ENCODE measurements around the gene GNA15. TPM values are rescaled to one million over a fixed set of nuclear protein-coding genes. Genes with fewer than 3 reads are reported as not detected.

GNA15 gene
- total RNA-seq, 3 donors from 2014 or later: 1.9 to 6.2 (median 4.3) TPM

DNA sequence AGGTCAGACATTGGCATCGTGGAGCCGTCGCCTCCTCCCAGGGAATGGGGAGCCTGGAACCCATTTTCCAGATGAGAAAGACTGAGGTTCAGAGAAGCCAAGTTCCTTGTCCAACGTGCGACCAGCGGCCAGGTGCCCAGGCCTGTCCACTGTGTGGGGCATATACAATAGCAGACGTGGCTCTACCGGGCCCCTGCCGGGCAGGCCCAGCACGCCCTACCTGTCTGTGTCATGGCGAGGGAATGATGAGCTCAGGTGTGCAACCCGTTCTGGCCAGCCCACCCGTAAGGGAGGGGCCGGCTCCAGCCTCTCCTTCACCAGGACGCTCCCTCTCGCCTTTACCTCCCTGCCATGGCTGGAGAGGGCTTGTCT lies 837 bp downstream of the GNA15 start:
- Histone ChIP-seq H3K4me3 (no peak overlapping the region), H3K9me3 (no peaks in the 10 kb centered on the region), H3K4me1 (ENCODE audit: low read depth) (no peaks in the 10 kb centered on the region), H3K36me3 (ENCODE audit: low read depth) (no peaks in the 10 kb centered on the region)
- TF ChIP-seq, protein P1, sequence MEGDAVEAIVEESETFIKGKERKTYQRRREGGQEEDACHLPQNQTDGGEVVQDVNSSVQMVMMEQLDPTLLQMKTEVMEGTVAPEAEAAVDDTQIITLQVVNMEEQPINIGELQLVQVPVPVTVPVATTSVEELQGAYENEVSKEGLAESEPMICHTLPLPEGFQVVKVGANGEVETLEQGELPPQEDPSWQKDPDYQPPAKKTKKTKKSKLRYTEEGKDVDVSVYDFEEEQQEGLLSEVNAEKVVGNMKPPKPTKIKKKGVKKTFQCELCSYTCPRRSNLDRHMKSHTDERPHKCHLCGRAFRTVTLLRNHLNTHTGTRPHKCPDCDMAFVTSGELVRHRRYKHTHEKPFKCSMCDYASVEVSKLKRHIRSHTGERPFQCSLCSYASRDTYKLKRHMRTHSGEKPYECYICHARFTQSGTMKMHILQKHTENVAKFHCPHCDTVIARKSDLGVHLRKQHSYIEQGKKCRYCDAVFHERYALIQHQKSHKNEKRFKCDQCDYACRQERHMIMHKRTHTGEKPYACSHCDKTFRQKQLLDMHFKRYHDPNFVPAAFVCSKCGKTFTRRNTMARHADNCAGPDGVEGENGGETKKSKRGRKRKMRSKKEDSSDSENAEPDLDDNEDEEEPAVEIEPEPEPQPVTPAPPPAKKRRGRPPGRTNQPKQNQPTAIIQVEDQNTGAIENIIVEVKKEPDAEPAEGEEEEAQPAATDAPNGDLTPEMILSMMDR (IDR thresholded peaks at IDR 0.05): no peak
- intact Hi-C loops (cut with DNase I, micrococcal nuclease): no loop called here
- peak; percentile 54 for ATAC-seq
- DNase-seq: peak in 1 of 3 donors; percentile 34

DNA sequence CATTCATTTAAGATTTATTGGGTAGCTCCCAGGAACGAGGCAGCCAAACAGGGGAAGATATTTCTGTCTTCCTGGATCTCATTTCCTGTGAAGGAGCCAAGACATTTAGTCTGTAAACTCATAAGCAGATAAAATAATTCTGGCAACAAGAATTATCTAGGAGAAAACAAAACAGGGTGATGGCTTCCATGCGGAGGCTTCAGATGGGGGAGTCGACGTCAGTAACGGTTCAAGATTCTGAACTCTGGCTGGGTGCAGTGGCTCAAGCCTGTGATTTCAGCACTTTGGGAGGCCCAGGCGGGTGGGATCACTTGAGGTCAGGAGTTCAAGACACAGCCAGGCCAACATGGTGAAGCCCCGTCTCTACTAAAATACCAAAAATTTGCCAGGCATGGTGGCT lies 1.3 kb downstream of the GNA15 start:
- TF ChIP-seq, protein P1 (IDR thresholded peaks at IDR 0.05): no peak
- DNase-seq: peak in 1 of 3 donors; percentile 27
- Histone ChIP-seq H3K4me1 (ENCODE audit: low read depth) (no peaks in the 10 kb centered on the region), H3K9me3 (no peaks in the 10 kb centered on the region), H3K36me3 (ENCODE audit: low read depth) (no peaks in the 10 kb centered on the region), H3K4me3 (no peak overlapping the region)
- intact Hi-C loops (cut with DNase I, micrococcal nuclease): no loop called here
- ATAC-seq: no peak

DNA sequence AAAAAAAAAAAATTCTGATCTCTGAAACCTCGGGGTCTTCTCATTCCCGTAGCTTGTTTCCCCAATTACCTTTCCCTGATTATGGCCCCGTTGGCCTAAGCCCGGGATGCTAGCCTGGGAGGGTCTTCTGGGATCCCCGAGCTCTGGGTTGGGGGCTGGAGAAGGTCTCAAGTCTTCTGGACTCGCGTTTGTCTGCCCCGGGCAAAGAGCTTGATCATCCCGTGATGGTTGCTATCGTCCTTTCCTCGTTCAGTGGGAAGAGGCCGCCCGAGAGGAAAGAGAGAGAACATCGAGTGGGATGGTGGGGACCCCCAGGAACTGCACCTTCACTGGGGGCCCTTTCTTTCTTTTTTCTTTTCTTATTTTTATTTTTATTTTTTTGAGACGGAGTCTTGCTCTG lies 2.4 kb downstream of the GNA15 start:
- peak in 1 of 3 donors; percentile 37 for DNase-seq
- H3K36me3 ChIP-seq (ENCODE audit: low read depth): no peaks in the 10 kb centered on the region
- no peak for ATAC-seq
- intact Hi-C loops (cut with DNase I, micrococcal nuclease): no loop called here
- H3K9me3 ChIP-seq: no peaks in the 10 kb centered on the region
- no peak overlapping the region for H3K4me3 ChIP-seq
- TF ChIP-seq, protein P1 (IDR thresholded peaks at IDR 0.05): no peak
- no peaks in the 10 kb centered on the region for H3K4me1 ChIP-seq (ENCODE audit: low read depth)

DNA sequence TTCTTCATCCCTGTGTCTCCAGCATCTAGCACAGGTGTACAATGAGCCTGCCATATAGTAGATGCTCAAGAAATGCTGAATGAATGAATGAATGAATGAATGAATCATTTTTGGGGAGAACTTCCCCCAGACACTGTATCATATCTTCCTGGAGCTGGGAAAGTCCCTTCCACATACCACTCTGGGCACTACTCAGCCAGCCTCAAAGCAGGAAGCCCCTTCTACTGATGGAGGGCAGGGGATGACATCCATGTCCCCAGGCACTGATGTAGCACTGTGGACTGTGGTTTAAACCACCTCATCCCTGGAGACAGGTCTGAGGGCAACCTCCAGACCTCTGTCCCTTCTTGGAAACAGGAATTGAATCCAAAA lies 4.8 kb downstream of the GNA15 start:
- intact Hi-C loops (cut with DNase I, micrococcal nuclease): no loop called here
- no peaks in the 10 kb centered on the region for H3K4me1 ChIP-seq (ENCODE audit: low read depth)
- no peaks in the 10 kb centered on the region for H3K36me3 ChIP-seq (ENCODE audit: low read depth)
- no peaks in the 10 kb centered on the region for H3K9me3 ChIP-seq
- ATAC-seq (no peak), DNase-seq (peak in 1 of 3 donors; percentile 5)
- TF ChIP-seq, protein P1 (IDR thresholded peaks at IDR 0.05): no peak
- H3K4me3 ChIP-seq: no peak overlapping the region

DNA sequence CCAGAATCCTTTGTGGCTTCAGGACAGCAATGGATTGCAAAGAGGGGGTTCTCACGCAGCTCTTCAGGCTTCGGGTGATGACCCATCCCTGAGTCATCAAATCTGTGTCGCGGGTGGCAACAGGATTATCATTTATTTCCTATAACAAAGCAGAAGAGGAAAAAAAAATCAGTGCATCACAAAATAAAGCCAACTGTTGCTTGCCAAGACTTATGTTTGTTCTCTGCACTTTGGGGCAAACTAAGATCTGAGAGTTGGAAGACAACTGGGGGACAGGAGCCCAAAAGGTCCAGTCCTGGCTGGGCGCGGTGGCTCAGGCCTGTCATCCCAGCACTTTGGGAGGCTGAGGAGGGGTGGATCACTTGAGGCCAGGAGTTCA lies 6.4 kb downstream of the GNA15 start:
- ATAC-seq (peak; percentile 50), DNase-seq (no peak)
- Histone ChIP-seq H3K4me1 (ENCODE audit: low read depth) (no peaks in the 10 kb centered on the region), H3K9me3 (no peaks in the 10 kb centered on the region), H3K4me3 (no peak overlapping the region), H3K36me3 (ENCODE audit: low read depth) (no peaks in the 10 kb centered on the region)
- intact Hi-C loops (cut with DNase I, micrococcal nuclease): no loop called here
- TF ChIP-seq, protein P1 (IDR thresholded peaks at IDR 0.05): no peak

DNA sequence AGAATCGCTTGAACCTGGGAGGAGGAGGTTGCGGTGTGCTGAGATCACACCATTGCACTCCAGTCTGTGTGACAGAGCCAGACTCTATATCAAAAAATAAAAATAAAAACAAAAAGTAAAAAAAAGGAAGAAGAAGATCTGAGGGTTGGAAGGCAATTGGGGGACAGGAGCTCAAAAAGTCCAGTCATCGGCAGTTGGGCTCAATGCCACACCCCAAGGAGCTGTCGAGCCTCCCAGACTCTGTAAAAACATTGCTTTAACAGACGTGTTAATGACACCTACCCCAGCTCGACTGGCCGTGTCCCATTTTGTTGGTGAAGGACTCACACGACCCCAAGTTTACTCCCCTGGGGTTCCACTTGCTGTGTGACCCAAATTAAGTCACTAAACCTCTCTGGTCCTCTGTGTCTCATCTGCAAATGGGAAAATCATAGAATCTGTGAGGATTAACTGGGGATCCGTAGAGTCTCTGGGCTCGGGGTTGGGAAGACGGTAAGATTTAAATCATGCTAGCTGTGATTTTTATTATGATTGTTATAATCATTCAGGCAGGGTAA lies 7.0 kb downstream of the GNA15 start:
- intact Hi-C loops (cut with DNase I, micrococcal nuclease): no loop called here
- H3K9me3 ChIP-seq: no peaks in the 10 kb centered on the region

More for the DNA sequence above, 7.0 kb downstream of the GNA15 start:
- Histone ChIP-seq H3K4me1 (ENCODE audit: low read depth) (no peaks in the 10 kb centered on the region), H3K36me3 (ENCODE audit: low read depth) (no peaks in the 10 kb centered on the region), H3K4me3 (no peak overlapping the region)
- TF ChIP-seq, protein P1 (IDR thresholded peaks at IDR 0.05): no peak
- no peak for DNase-seq
- ATAC-seq: no peak
